Transverse colon (tissue), 3 donors: Measurements from ENCODE around the gene SUSD4.

Experiments used
- CTCF ChIP-seq, 5 experiments: fragments of 200-600 bp in 3 of 5; fragments of 450-650 bp in 2 of 5; sonication (generic) in 3 of 5; IDR thresholded peaks; 1 replicate in 2 of 5; 2 replicates in 3 of 5; pipeline ENCODE4 v1.5.1; 2016 to 2017; ENCODE audit warnings: antibody characterized with exemption in 5 of 5, inconsistent platforms in 3 of 5, mild to moderate bottlenecking in 2 of 5, moderate library complexity in 1 of 5
- POLR2A ChIP-seq: fragments of 450-650 bp; IDR thresholded peaks from one replicate; pipeline ENCODE4 v1.6.1; 2016; ENCODE audit warnings: antibody characterized with exemption, mild to moderate bottlenecking, moderate library complexity

- TF ChIP-seq CTCF (IDR thresholded peaks at IDR 0.05) (no peak), POLR2A (no peak)
These were observed 92.7 kb downstream of the SUSD4 start for GRCh38 chr1:223271085-223271781.
